ENCODE results near the gene LONP2. TPM values are rescaled to one million over a fixed set of nuclear protein-coding genes. Genes with fewer than 3 reads are reported as not detected.

LONP2 gene
- total and polyA plus RNA-seq, 10 of the 15 experiments (the other 5 are each of a cell fraction or from before 2014, with no cell fraction given), result 8.3 to 48.0 (median 34.8) TPM

- Histone ChIP-seq H3K4me1 (ENCODE audit: control insufficient read depth, insufficient read depth, low read length) (peaks cover 12% of the 10 kb centered on the region), H4K20me1 (ENCODE audit: control insufficient read depth, insufficient read depth) (no peaks in the 10 kb centered on the region), H3K27ac (ENCODE audit: control insufficient read depth, insufficient read depth) (peak overlapping the region; percentile 90), H3K79me2 (ENCODE audit: control insufficient read depth, insufficient read depth, low read length) (peaks cover 82% of the 10 kb centered on the region), H3K36me3 (ENCODE audit: control insufficient read depth in 2 of 2, insufficient read depth in 2 of 2, low read length in 1 of 2) (peaks cover 3% of the 10 kb centered on the region in 2 experiments; a peak in 1 of 4 replicates), H3K4me2 (ENCODE audit: control insufficient read depth, insufficient read depth) (peak overlapping the region; percentile 84), H3K27me3 (replicated peaks in 1 of 2; ENCODE audit: control insufficient read depth in 2 of 2, insufficient read depth in 2 of 2, low read length in 1 of 2) (no peaks in the 10 kb centered on the region), H3K9ac (ENCODE audit: control insufficient read depth, insufficient read depth, low read length) (peak overlapping the region; percentile 69), H3K4me3 (peak overlapping the region; percentile 64), H2AFZ (ENCODE audit: control insufficient read depth, low read depth, low read length) (peak overlapping the region; percentile 9), H3K9me3 (replicated peaks; ENCODE audit: control insufficient read depth, insufficient read depth, low read length) (no peaks in the 10 kb centered on the region)
- SMC1A ChIA-PET (ENCODE audit: uncharacterized antibody, unreplicated experiment), result interaction anchor here (0.8 to 7.5 kb wide), 11 partner anchors 11 to 264 kb away, joined by 3 to 112 read pairs (median 3); partner anchors contain the start of gene SIAH1
- ATAC-seq (peak; percentile 85), DNase-seq (ENCODE audit: low read depth, low spot score) (peak; percentile 68), FAIRE-seq (no peak)
- in situ Hi-C loops (cut with MboI) (no loop called here), intact Hi-C loops (cut with micrococcal nuclease; ENCODE audit: unreplicated experiment) (loop anchor here (1.0 to 5.0 kb wide), 4 partner anchors 18 to 244 kb away; partner anchors contain the start of genes N4BP1 and SIAH1)
- RAD21 ChIA-PET (ENCODE audit: unreplicated experiment), result interaction anchor here (0.8 to 4.5 kb wide), 10 partner anchors 10 to 263 kb away, joined by 3 to 30 read pairs (median 7); partner anchors contain the start of gene SIAH1
- TSS peak; percentile 72 for BruUV-seq (replicated peaks)
- WGBS (ENCODE audit: insufficient coverage, insufficient replicate concordance, low lambda C conversion rate, missing lambda C conversion rate), result 7% methylated on average over 21 of the region's 21 CpGs
- POLR2A ChIA-PET, result interaction anchor here (0.5 to 2.6 kb wide), 10 partner anchors 11 to 244 kb away, joined by 3 to 9 read pairs (median 6); partner anchors contain the start of genes N4BP1 and SIAH1
- CTCF ChIA-PET, result interaction anchor here (0.6 to 3.6 kb wide), 13 partner anchors 9 to 264 kb away, joined by 3 to 16 read pairs (median 4); no protein-coding TSS in a partner anchor
- no peak for TF ChIP-seq KAT2A (conservative IDR thresholded peaks at IDR 0.05; ENCODE audit: control insufficient read depth, low read depth, low read length)
- TF ChIP-seq MEF2B (IDR thresholded peaks at IDR 0.05; ENCODE audit: partially characterized antibody, poor library complexity, severe bottlenecking), result peak; percentile 12
- no peak for TF ChIP-seq MYB (IDR thresholded peaks at IDR 0.05; ENCODE audit: borderline replicate concordance, low read depth, low read length)
- no peak for TF ChIP-seq ZNF622 (IDR thresholded peaks at IDR 0.05)
- TF ChIP-seq ZBTB33 (IDR thresholded peaks at IDR 0.05), result no peak
- no peak for TF ChIP-seq BACH1 (IDR thresholded peaks at IDR 0.05; ENCODE audit: borderline replicate concordance)
- TF ChIP-seq ZBTB11 (CRISPR knock-in tag; IDR thresholded peaks at IDR 0.05), result no peak
- TF ChIP-seq CBX3 (IDR thresholded peaks at IDR 0.05; ENCODE audit: borderline replicate concordance, low read depth), result no peak
- TF ChIP-seq POLR2A (IDR thresholded peaks at IDR 0.05; ENCODE audit: low read depth, low read length), result peak; percentile 33
- TF ChIP-seq SREBF1 (IDR thresholded peaks at IDR 0.05; ENCODE audit: low read length), result no peak
- no peak for TF ChIP-seq STAT1 (conservative IDR thresholded peaks at IDR 0.05)
- no peak for TF ChIP-seq NKRF (conservative IDR thresholded peaks at IDR 0.05)
- TF ChIP-seq CBX5 (IDR thresholded peaks at IDR 0.05; ENCODE audit: low read depth), result no peak
- TF ChIP-seq CHD2 (IDR thresholded peaks at IDR 0.05; ENCODE audit: borderline replicate concordance, low read depth, low read length), result no peak; the same call in 1 of the 2 replicates
- TF ChIP-seq BMI1 (IDR thresholded peaks at IDR 0.05; ENCODE audit: borderline replicate concordance), result no peak
- no peak for TF ChIP-seq NRF1 (conservative IDR thresholded peaks at IDR 0.05; ENCODE audit: low read depth, low read length)
Observed at GRCh38 chr16:48366165-48367093, 122.3 kb downstream of the LONP2 start.
